Left cardiac atrium (tissue), 4 donors: ENCODE data around the gene ADCY2. TPM values are rescaled to one million over a fixed set of nuclear protein-coding genes. Genes with fewer than 3 reads are reported as not detected.
"Not testable (repeated sequence)": the region's sequence is repeated elsewhere in the genome, so short reads cannot be mapped to it uniquely, and the experiment has no call there.

ENCODE experiments used
- ATAC-seq, 2 donors: fragments of 200-7000 bp; cut with Tn5 transposase; one replicate each; pipeline ENCODE4 v1.9.1; 2020; ENCODE audit warnings: mild to moderate bottlenecking in 2 of 2, moderate library complexity in 2 of 2
- DNase-seq: peaks from one replicate; pipeline ENCODE4 v3.0.0-alpha.2; 2020
- intact Hi-C, 2 donors: fragments of 100-400 bp; cut with DNase I; formaldehyde crosslinking; loops; one replicate each; pipeline versions ENCODE4 v1.14.1 to v1.15.1; 2022 to 2023
- total RNA-seq, 2 donors: library from RNA; stranded (reverse); fragmentation: NEBNext Ultra II Directional; extraction: Animal tissue kit (Norgen Biotek cat#: 25700); gene quantifications; one replicate each; pipeline ENCODE4 v1.2.1, GENCODE V29; 2021
- donor health status: DM: no; HTN: yes; CAD: no.
- donor health status: DM: no; HTN: yes; CAD: no; lungs with severe emphysema.
- donor health status: DM: yes; HTN: yes; CAD: no.
- donor health status: Dilated cardiomyopathy.

ADCY2 gene
- total RNA-seq, 2 donors from 2014 or later: 0.35 to 1.1 TPM

GRCh38 chr5:7423231-7423630 lies 27.3 kb downstream of the ADCY2 start:
- DNase-seq, intact Hi-C loops, ATAC-seq: not testable (repeated sequence)

- intact Hi-C loops: no loop called here
- DNase-seq (no peak), ATAC-seq (no peak)
These were observed 29.9 kb downstream of the ADCY2 start for GRCh38 chr5:7425830-7426229.

DNA sequence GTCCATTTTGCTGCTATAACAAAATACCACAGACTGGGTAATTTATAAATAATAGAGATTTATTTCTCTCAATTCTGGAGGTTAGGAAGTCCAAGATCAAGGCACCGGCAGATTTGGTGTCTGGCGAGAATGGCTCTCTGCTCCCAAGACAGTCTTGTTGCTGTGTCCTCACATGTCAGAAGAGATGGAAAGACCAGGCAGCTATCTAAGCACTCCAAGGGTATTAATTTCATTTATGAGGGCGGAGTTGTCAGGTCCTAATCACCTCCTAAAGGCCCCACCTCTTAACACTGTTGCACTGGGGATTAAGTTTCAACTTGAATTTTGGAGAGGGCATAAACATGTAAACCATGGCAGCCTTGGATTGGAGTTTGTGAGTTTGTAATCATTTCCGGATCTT lies 30.3 kb downstream of the ADCY2 start:
- intact Hi-C loops: no loop called here
- no peak for ATAC-seq

GRCh38 chr5:7434914-7435313 lies 39.0 kb downstream of the ADCY2 start:
- ATAC-seq (no peak), DNase-seq (no peak)
- intact Hi-C loops: no loop called here

More for the DNA sequence above, 30.3 kb downstream of the ADCY2 start:
- no peak for DNase-seq

DNA sequence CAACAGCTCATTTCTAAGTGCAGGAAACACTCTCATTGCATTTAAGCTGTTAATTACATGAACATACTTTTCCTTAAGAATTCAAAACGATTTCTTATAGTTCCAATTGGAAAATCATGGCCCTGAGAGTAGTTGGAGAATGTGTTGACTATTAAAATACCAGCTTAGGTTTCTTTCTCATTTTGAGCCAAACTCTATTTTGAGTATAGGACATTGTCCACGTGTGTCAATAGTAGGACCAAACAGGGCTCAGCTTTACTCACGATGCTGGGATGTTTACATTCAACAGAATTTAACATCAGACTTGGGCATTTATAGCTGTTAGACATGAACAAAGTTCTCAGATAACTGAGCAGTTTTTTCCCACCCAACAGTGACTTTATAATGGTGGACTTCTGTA lies 39.6 kb downstream of the ADCY2 start:
- DNase-seq (no peak), ATAC-seq (no peak)
- intact Hi-C loops: no loop called here

DNA sequence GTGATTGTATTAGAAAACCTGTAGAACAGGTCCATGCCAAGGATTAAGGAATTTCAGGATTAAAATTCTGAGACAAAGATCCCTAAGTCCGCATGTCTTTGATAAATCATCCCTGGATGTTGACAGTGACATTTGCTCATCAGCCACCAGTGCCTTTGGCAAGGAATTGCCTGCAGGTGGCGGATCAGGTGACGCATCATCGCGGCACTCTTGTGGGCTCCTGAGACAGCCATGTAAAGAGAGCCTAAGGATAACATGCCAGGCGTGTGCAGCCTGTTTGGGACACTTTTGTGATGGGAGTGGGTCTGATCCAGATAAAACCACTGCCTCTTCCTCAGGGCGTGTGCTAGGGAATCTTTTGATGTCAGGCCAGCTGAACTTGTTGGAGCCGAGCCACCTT lies 40.6 kb downstream of the ADCY2 start:
- no peak for DNase-seq
- intact Hi-C loops: no loop called here
- no peak for ATAC-seq

DNA sequence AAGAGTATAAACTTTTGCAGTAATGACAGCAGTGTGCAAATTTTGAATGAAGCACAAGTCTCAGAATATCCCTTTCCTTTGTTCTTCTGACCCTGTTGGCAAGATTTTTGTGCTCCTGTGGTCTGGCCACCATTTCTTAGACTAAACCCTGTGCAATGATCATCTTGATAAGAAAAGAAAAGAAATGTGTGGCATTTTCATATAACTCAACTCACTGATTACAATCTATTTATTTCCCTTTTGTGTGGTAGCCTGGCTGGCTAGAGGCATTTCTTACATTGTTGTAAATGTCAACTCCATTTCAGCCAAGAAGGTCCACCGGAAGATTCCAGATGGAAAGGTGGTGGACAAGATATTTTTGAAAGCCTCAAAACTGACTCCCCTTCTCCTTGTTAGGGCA lies 41.9 kb downstream of the ADCY2 start:
- intact Hi-C loops: no loop called here

GRCh38 chr5:7445068-7445467 lies 49.1 kb downstream of the ADCY2 start:
- DNase-seq (no peak), ATAC-seq (no peak)
- intact Hi-C loops: no loop called here

More for the DNA sequence above, 41.9 kb downstream of the ADCY2 start:
- ATAC-seq (no peak), DNase-seq (no peak)

GRCh38 chr5:7445831-7446230 lies 49.9 kb downstream of the ADCY2 start:
- intact Hi-C loops: no loop called here
- ATAC-seq (no peak), DNase-seq (no peak)

- intact Hi-C loops: no loop called here
- DNase-seq: no peak
- no peak for ATAC-seq
These were observed 51.0 kb downstream of the ADCY2 start for GRCh38 chr5:7446913-7447312.

DNA sequence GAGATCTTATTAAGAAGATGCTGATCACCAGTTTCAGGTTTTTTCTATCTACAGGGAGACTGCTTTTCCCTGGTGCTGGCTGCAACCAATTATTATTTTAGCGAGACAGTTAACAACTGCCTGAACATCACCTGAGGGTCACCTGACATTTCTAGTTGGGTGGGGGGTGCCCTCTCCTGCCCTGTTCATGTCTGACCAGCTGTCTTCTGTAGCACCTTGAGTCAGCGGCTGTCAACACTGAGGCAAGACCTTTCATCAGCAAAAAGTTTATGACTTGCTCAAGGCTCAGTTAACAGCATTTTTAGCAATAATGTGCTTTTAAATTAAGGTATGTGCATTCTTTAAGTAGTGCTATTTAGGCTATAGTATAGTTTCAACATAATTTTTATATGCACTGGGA lies 58.0 kb downstream of the ADCY2 start:
- intact Hi-C loops: no loop called here
- ATAC-seq (no peak), DNase-seq (no peak)

DNA sequence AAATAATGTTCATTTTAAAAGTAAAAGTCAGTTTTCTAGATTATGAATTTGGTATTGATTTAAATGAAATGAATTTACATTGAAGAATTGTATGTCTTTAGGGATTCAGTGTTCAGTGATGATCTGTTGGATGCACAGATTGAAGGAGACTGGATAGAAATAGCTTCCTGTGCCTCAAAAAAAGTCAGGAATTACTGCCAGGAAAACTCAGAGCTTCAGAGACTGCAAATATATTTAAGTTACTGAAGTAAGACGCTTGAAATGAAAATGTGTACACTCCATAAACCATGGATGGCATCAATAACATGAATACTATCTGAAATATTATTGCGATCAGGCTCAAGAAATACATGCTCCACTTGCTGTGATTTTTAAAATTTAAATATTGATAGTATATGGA lies 60.3 kb downstream of the ADCY2 start:
- no peak for ATAC-seq
- intact Hi-C loops: no loop called here
- no peak for DNase-seq

GRCh38 chr5:7461371-7461770 lies 65.4 kb downstream of the ADCY2 start:
- ATAC-seq: no peak
- intact Hi-C loops: no loop called here
- no peak for DNase-seq

DNA sequence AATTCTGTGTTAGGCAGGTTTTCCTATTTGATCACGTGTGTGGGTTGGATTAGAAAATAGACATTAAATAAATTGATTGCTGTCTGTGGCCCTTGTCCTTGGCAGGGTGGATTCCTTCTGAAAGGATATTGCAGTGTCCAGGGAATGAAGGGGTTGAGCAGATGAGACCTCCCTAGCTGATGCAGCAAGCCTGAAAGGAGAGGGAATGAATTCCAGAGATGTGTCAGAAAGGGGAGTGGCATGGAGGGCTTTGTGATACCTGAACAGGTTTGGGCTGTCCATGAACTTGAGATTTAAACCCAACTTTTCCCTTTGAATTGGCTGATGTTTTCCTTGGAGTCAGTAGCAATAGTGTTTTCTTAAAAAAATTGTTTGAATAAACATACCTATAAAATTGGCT lies 66.8 kb downstream of the ADCY2 start:
- intact Hi-C loops: no loop called here
- ATAC-seq: no peak
- no peak for DNase-seq

- DNase-seq: no peak
- no peak for ATAC-seq
- intact Hi-C loops: no loop called here
These were observed 68.2 kb downstream of the ADCY2 start for GRCh38 chr5:7464182-7464581.

GRCh38 chr5:7467179-7467578 lies 71.2 kb downstream of the ADCY2 start:
- ATAC-seq (no peak), DNase-seq (no peak)
- intact Hi-C loops: no loop called here

- intact Hi-C loops: no loop called here
- ATAC-seq: no peak
These were observed 72.8 kb downstream of the ADCY2 start for GRCh38 chr5:7468742-7469141.

GRCh38 chr5:7471710-7472109 lies 75.8 kb downstream of the ADCY2 start:
- intact Hi-C loops: no loop called here
- DNase-seq: no peak
- ATAC-seq: no peak

More at GRCh38 chr5:7468742-7469141, 72.8 kb downstream of the ADCY2 start:
- DNase-seq: no peak

GRCh38 chr5:7473115-7473514 lies 77.2 kb downstream of the ADCY2 start:
- DNase-seq: no peak
- no peak for ATAC-seq
- intact Hi-C loops: no loop called here

DNA sequence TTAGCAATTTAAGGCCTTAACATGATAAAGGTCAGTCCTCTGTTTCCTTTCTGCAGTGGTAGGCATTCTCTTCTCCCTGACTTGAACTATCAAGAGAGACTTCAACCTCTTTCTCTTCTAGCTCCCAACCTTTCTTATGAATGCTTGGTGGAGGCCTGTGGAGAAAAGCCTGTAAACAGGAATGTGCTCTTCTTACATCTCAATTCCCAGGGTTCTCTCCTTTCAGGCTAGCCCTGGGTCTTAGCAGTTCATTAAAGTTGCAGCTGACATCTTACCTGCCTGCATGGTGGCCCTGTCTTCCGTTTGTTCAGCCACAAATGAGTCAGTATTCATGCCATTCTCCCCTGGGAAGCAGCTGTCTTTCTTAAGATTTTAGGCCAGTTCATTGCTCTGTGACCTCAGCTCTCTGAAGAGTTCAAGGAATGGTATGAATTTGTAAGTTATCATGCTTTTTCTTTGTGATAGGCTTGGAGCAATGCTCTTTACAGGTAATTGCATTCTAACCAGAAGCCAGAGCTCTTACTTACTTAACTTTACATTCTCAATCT lies 77.8 kb downstream of the ADCY2 start:
- no peak for ATAC-seq
- no peak for DNase-seq
- intact Hi-C loops: no loop called here

DNA sequence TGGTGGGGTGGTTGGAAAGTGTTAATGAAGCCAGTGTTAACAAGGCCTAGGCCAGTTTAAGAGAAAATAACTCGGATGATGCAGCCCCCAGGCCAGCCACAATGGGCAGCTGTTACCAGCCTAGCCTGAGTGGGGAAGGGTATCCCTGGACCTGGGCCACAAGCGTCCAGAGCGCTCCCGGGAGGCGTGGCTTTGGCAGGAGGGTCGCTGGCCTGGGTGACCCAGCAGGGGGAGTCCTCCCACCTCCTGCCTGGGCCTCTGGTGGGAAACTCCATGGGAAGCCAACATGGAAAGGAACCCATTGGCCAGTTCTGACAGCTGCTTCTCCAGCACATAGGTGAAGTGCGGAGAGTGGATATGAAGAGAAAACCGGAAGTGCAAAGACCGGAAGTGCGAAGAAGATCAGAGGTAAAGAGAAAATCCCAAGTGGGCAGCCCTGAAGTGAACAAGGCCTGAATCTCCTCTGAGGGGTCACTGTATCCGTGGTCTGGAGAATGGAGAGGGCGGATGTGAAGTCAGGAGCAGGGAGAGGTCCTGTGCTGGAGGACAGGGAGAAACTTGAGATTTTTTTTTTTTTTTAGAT lies 79.0 kb downstream of the ADCY2 start:
- ATAC-seq: no peak
- no peak for DNase-seq
- intact Hi-C loops: no loop called here

DNA sequence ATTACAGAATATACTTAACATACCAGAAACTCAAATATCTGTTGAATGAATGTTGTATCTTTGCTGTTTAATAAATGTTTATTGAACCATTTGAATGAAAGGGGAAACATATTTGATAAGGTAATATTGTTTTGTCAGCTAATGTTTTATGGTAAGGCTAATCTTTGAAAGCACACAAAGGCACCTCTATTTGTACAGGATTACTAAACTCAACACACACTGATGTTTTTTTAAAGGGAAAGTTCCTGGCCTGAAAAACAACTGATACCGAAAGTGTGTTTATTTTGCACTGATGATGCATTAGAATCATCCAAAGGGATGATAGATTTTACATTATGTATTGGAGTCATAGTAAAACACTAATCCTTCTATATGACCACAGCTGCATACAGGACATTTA lies 82.5 kb downstream of the ADCY2 start:
- intact Hi-C loops: no loop called here
- ATAC-seq: no peak
- DNase-seq: no peak
